CD4-positive, CD25-positive, alpha-beta regulatory T cell (primary cell): ENCODE data around the gene CDH9. TPM values are rescaled to one million over a fixed set of nuclear protein-coding genes. Genes with fewer than 3 reads are reported as not detected.

Experiments used
- ATAC-seq, 2 donors: fragments of 150-1000 bp; cut with Tn5 transposase; one replicate each; pipeline ENCODE4 v1.10.0; 2021; ENCODE audit warnings: low read depth in 2 of 2, moderate number of reproducible peaks in 2 of 2, moderate library complexity in 1 of 2
- DNase-seq, 3 donors: peaks; one replicate each; pipeline versions ENCODE4 v3.0.0 to v3.0.0-alpha.2; 2012 to 2022; ENCODE audit warnings: mixed read lengths in 1 of 3
- H3K27ac ChIP-seq: one replicate; pipeline ENCODE4 v1.7.0; 2013; ENCODE audit warnings: mild to moderate bottlenecking, low read length; ENCODE audit not compliant: insufficient read depth, poor library complexity, severe bottlenecking
- H3K27me3 ChIP-seq: one replicate; pipeline ENCODE4 v1.7.0; 2013; ENCODE audit warnings: low read length; ENCODE audit not compliant: control insufficient read depth, insufficient read depth
- H3K36me3 ChIP-seq: one replicate; pipeline ENCODE4 v1.7.0; 2013; ENCODE audit warnings: mild to moderate bottlenecking, low read length, moderate library complexity; ENCODE audit not compliant: control insufficient read depth, insufficient read depth
- H3K4me1 ChIP-seq: 2 replicates; pipeline ENCODE4 v1.7.0; 2013; ENCODE audit warnings: mild to moderate bottlenecking, low read length; ENCODE audit not compliant: insufficient read depth, control insufficient read depth, poor library complexity, severe bottlenecking
- H3K4me3 ChIP-seq: one replicate; pipeline ENCODE4 v1.7.0; 2013; ENCODE audit warnings: low read depth, mild to moderate bottlenecking, low read length, moderate library complexity
- H3K9me3 ChIP-seq, 2 experiments: 1 replicate in 1 of 2; 2 replicates in 1 of 2; pipeline ENCODE4 v1.7.0; 2013; ENCODE audit warnings: low read length in 2 of 2, mild to moderate bottlenecking in 1 of 2, moderate library complexity in 1 of 2; ENCODE audit not compliant: control insufficient read depth in 2 of 2
- H3K27ac Mint-ChIP-seq, 3 donors: one replicate each; pipeline ENCODE4 v1.8.0; 2020 to 2022; ENCODE audit warnings: mild to moderate bottlenecking in 3 of 3, mixed read lengths in 3 of 3, moderate library complexity in 2 of 3
- H3K27me3 Mint-ChIP-seq: one replicate; pipeline ENCODE4 v1.8.0; 2022; ENCODE audit warnings: mild to moderate bottlenecking, mixed read lengths
- H3K36me3 Mint-ChIP-seq: one replicate; pipeline ENCODE4 v1.8.0; 2020; ENCODE audit warnings: mixed read lengths
- H3K4me1 Mint-ChIP-seq, 4 donors: one replicate each; pipeline ENCODE4 v1.8.0; 2020 to 2022; ENCODE audit warnings: mixed read lengths in 4 of 4, mild to moderate bottlenecking in 1 of 4
- H3K4me3 Mint-ChIP-seq, 4 donors: one replicate each; pipeline ENCODE4 v1.8.0; 2020 to 2022; ENCODE audit warnings: mild to moderate bottlenecking in 4 of 4, mixed read lengths in 4 of 4, moderate library complexity in 3 of 4
- H3K9me3 Mint-ChIP-seq, 7 donors: one replicate each; pipeline ENCODE4 v1.8.0; 2020 to 2022; ENCODE audit warnings: mixed read lengths in 7 of 7, mild to moderate bottlenecking in 3 of 7, moderate library complexity in 2 of 7
- polyA plus RNA-seq, 4 donors: library from polyadenylated mRNA; unstranded; fragments of 300-500 nt; fragmentation: Illumina TruSeq; gene quantifications; one replicate each; pipeline ENCODE4 v1.2.3, GENCODE V29; 2021
- total RNA-seq: library from RNA; stranded (reverse); gene quantifications from one replicate; pipeline ENCODE4 v1.2.3, GENCODE V29; 2022

Gene CDH9
- total and polyA plus RNA-seq, 5 donors from 2014 or later = not detected

- no peaks in the 10 kb centered on the region for H3K27me3 Mint-ChIP-seq
- no peaks in the 10 kb centered on the region for H3K36me3 ChIP-seq
- no peaks in the 10 kb centered on the region for H3K4me1 ChIP-seq
- no peak for ATAC-seq
- no peaks in the 10 kb centered on the region for H3K4me1 Mint-ChIP-seq
- H3K4me3 ChIP-seq = no peak overlapping the region
- DNase-seq = no peak
- H3K9me3 ChIP-seq = peaks cover 4 to 6% of the 10 kb centered on the region in 2 experiments
- no peak overlapping the region for H3K27ac ChIP-seq
- no peaks in the 10 kb centered on the region for H3K27me3 ChIP-seq
- H3K4me3 Mint-ChIP-seq = no peak overlapping the region
- H3K27ac Mint-ChIP-seq = no peak overlapping the region
- peaks cover 0 to 12% (median 2%) of the 10 kb centered on the region in 7 donors for H3K9me3 Mint-ChIP-seq
- H3K36me3 Mint-ChIP-seq = no peaks in the 10 kb centered on the region
These were observed 3.8 kb downstream of the CDH9 start for GRCh38 chr5:27034565-27034964.

- H3K36me3 ChIP-seq = no peaks in the 10 kb centered on the region
- no peaks in the 10 kb centered on the region for H3K27me3 Mint-ChIP-seq
- H3K4me1 ChIP-seq = no peaks in the 10 kb centered on the region
- H3K4me1 Mint-ChIP-seq = no peaks in the 10 kb centered on the region
- no peak overlapping the region for H3K27ac ChIP-seq
- peaks cover 0 to 15% (median 4%) of the 10 kb centered on the region in 7 donors for H3K9me3 Mint-ChIP-seq
- H3K27me3 ChIP-seq = no peaks in the 10 kb centered on the region
- no peak for ATAC-seq
- no peak overlapping the region for H3K4me3 ChIP-seq
- H3K36me3 Mint-ChIP-seq = no peaks in the 10 kb centered on the region
- H3K9me3 ChIP-seq = peaks cover 4 to 9% of the 10 kb centered on the region in 2 experiments
- H3K4me3 Mint-ChIP-seq = no peak overlapping the region
- DNase-seq = no peak
- H3K27ac Mint-ChIP-seq = no peak overlapping the region
These were observed 11.6 kb downstream of the CDH9 start for GRCh38 chr5:27026801-27027200.

- Mint-ChIP-seq H3K36me3 (no peaks in the 10 kb centered on the region), H3K9me3 (peaks cover 0 to 15% (median 4%) of the 10 kb centered on the region in 7 donors), H3K4me3 (no peak overlapping the region), H3K27ac (no peak overlapping the region), H3K4me1 (no peaks in the 10 kb centered on the region), H3K27me3 (no peaks in the 10 kb centered on the region)
- no peaks in the 10 kb centered on the region for H3K27me3 ChIP-seq
- no peak for ATAC-seq
- H3K4me1 ChIP-seq = no peaks in the 10 kb centered on the region
- peaks cover 4 to 9% of the 10 kb centered on the region in 2 experiments for H3K9me3 ChIP-seq
- H3K36me3 ChIP-seq = no peaks in the 10 kb centered on the region
- DNase-seq = no peak
- H3K27ac ChIP-seq = no peak overlapping the region
- no peak overlapping the region for H3K4me3 ChIP-seq
These were observed 12.3 kb downstream of the CDH9 start for GRCh38 chr5:27026063-27026462.

GRCh38 chr5:27021471-27021870, 16.9 kb downstream of the CDH9 start:
- Histone ChIP-seq H3K27me3 (no peaks in the 10 kb centered on the region), H3K9me3 (peaks cover 0 to 5% of the 10 kb centered on the region in 2 experiments), H3K4me1 (no peaks in the 10 kb centered on the region), H3K36me3 (no peaks in the 10 kb centered on the region), H3K4me3 (no peak overlapping the region), H3K27ac (no peak overlapping the region)
- Mint-ChIP-seq H3K36me3 (no peaks in the 10 kb centered on the region), H3K27me3 (no peaks in the 10 kb centered on the region), H3K4me1 (no peaks in the 10 kb centered on the region), H3K4me3 (no peak overlapping the region), H3K9me3 (peaks cover 0 to 13% (median 5%) of the 10 kb centered on the region in 7 donors), H3K27ac (no peak overlapping the region)
- ATAC-seq = no peak
- no peak for DNase-seq

GRCh38 chr5:27020973-27021372, 17.4 kb downstream of the CDH9 start:
- Mint-ChIP-seq H3K9me3 (peaks cover 0 to 13% (median 5%) of the 10 kb centered on the region in 7 donors), H3K4me3 (no peak overlapping the region), H3K4me1 (no peaks in the 10 kb centered on the region), H3K27me3 (no peaks in the 10 kb centered on the region), H3K36me3 (no peaks in the 10 kb centered on the region), H3K27ac (no peak overlapping the region)
- Histone ChIP-seq H3K4me3 (no peak overlapping the region), H3K9me3 (peaks cover 0 to 5% of the 10 kb centered on the region in 2 experiments), H3K36me3 (no peaks in the 10 kb centered on the region), H3K4me1 (no peaks in the 10 kb centered on the region), H3K27me3 (no peaks in the 10 kb centered on the region), H3K27ac (no peak overlapping the region)
- ATAC-seq = no peak
- DNase-seq = no peak

- H3K9me3 Mint-ChIP-seq = peaks cover 0 to 20% (median 11%) of the 10 kb centered on the region in 7 donors
- no peak overlapping the region for H3K4me3 Mint-ChIP-seq
- ATAC-seq = no peak
- no peak for DNase-seq
- no peak overlapping the region for H3K27ac ChIP-seq
- H3K27me3 Mint-ChIP-seq = no peaks in the 10 kb centered on the region
- no peaks in the 10 kb centered on the region for H3K36me3 ChIP-seq
- H3K36me3 Mint-ChIP-seq = no peaks in the 10 kb centered on the region
- no peaks in the 10 kb centered on the region for H3K4me1 ChIP-seq
- H3K27ac Mint-ChIP-seq = no peak overlapping the region
- peaks cover 0 to 3% of the 10 kb centered on the region in 2 experiments for H3K9me3 ChIP-seq
- no peak overlapping the region for H3K4me3 ChIP-seq
- no peaks in the 10 kb centered on the region for H3K27me3 ChIP-seq
- no peaks in the 10 kb centered on the region for H3K4me1 Mint-ChIP-seq
These were observed 22.6 kb downstream of the CDH9 start for GRCh38 chr5:27015758-27016157.

- no peaks in the 10 kb centered on the region for H3K4me1 Mint-ChIP-seq
- H3K27me3 Mint-ChIP-seq = no peaks in the 10 kb centered on the region
- Histone ChIP-seq H3K4me1 (no peaks in the 10 kb centered on the region), H3K4me3 (no peak overlapping the region), H3K36me3 (no peaks in the 10 kb centered on the region), H3K27ac (no peak overlapping the region), H3K27me3 (no peaks in the 10 kb centered on the region), H3K9me3 (peaks cover 3 to 8% of the 10 kb centered on the region in 2 experiments)
- ATAC-seq (no peak), DNase-seq (no peak)
- H3K27ac Mint-ChIP-seq = no peak overlapping the region
- H3K9me3 Mint-ChIP-seq = peaks cover 3 to 22% (median 9%) of the 10 kb centered on the region in 7 donors
- no peak overlapping the region for H3K4me3 Mint-ChIP-seq
- H3K36me3 Mint-ChIP-seq = no peaks in the 10 kb centered on the region
These were observed 27.1 kb downstream of the CDH9 start for GRCh38 chr5:27011274-27011673.

GRCh38 chr5:27010646-27011045, 27.7 kb downstream of the CDH9 start:
- Histone ChIP-seq H3K27me3 (no peaks in the 10 kb centered on the region), H3K4me3 (no peak overlapping the region), H3K27ac (no peak overlapping the region), H3K36me3 (no peaks in the 10 kb centered on the region), H3K9me3 (peaks cover 3 to 8% of the 10 kb centered on the region in 2 experiments), H3K4me1 (no peaks in the 10 kb centered on the region)
- Mint-ChIP-seq H3K27me3 (no peaks in the 10 kb centered on the region), H3K4me1 (no peaks in the 10 kb centered on the region), H3K4me3 (no peak overlapping the region), H3K27ac (no peak overlapping the region), H3K36me3 (no peaks in the 10 kb centered on the region), H3K9me3 (peaks cover 5 to 22% (median 11%) of the 10 kb centered on the region in 7 donors)
- DNase-seq (no peak), ATAC-seq (no peak)
